HG03175 (cell line): ENCODE results near the gene CNTRL.
"Not testable (repeated sequence)": the region's sequence is repeated elsewhere in the genome, so short reads cannot be mapped to it uniquely, and the experiment has no call there.

Source experiments
- ATAC-seq: cut with Tn5 transposase; IDR thresholded peaks from one replicate; pipeline ENCODE4 v1.9.1; 2021; ENCODE audit warnings: mild to moderate bottlenecking, moderate library complexity; ENCODE audit not compliant: unreplicated experiment

Gene CNTRL

GRCh38 chr9:121123816-121124535 is 49.2 kb downstream of the CNTRL start:
- no peak for ATAC-seq

GRCh38 chr9:121125590-121125989 is 50.8 kb downstream of the CNTRL start:
- no peak for ATAC-seq

GRCh38 chr9:121129384-121129783 is 54.6 kb downstream of the CNTRL start:
- ATAC-seq: not testable (repeated sequence)

- no peak for ATAC-seq
Observed at GRCh38 chr9:121133104-121133816, 58.5 kb downstream of the CNTRL start.

GRCh38 chr9:121135642-121136041 is 60.9 kb downstream of the CNTRL start:
- no peak for ATAC-seq

- ATAC-seq: no peak
Observed at GRCh38 chr9:121138561-121138960, 63.8 kb downstream of the CNTRL start.

GRCh38 chr9:121138973-121139372 is 64.2 kb downstream of the CNTRL start:
- ATAC-seq: no peak

GRCh38 chr9:121140162-121140561 is 65.4 kb downstream of the CNTRL start:
- ATAC-seq: no peak

- ATAC-seq: no peak
Observed at GRCh38 chr9:121141306-121141705, 66.6 kb downstream of the CNTRL start.

- ATAC-seq: no peak
Observed at GRCh38 chr9:121141706-121142105, 67.0 kb downstream of the CNTRL start.

- no peak for ATAC-seq
Observed at GRCh38 chr9:121143771-121144170, 69.0 kb downstream of the CNTRL start.

GRCh38 chr9:121144482-121144881 is 69.7 kb downstream of the CNTRL start:
- ATAC-seq: no peak

GRCh38 chr9:121150188-121150587 is 75.4 kb downstream of the CNTRL start:
- ATAC-seq: no peak

GRCh38 chr9:121153642-121154041 is 78.9 kb downstream of the CNTRL start:
- ATAC-seq: no peak

- ATAC-seq: no peak
Observed at GRCh38 chr9:121154782-121155181, 80.0 kb downstream of the CNTRL start.

GRCh38 chr9:121156263-121156731 is 81.5 kb downstream of the CNTRL start:
- ATAC-seq: peak; percentile 81

- ATAC-seq: no peak
Observed at GRCh38 chr9:121157939-121158338, 83.2 kb downstream of the CNTRL start.

GRCh38 chr9:121160025-121160424 is 85.3 kb downstream of the CNTRL start:
- no peak for ATAC-seq

- ATAC-seq: no peak
Observed at GRCh38 chr9:121168052-121168451, 93.3 kb downstream of the CNTRL start.

- ATAC-seq: no peak
Observed at GRCh38 chr9:121169094-121169601, 94.4 kb downstream of the CNTRL start.

- no peak for ATAC-seq
Observed at GRCh38 chr9:121171236-121171635, 96.5 kb downstream of the CNTRL start.
